GM18498 (cell line): ENCODE data around the gene WNT9A.
"Not testable (repeated sequence)": the region's sequence is repeated elsewhere in the genome, so short reads cannot be mapped to it uniquely, and the experiment has no call there.

ENCODE experiments used
- ATAC-seq: cut with Tn5 transposase; IDR thresholded peaks from one replicate; pipeline ENCODE4 v1.9.1; 2021; ENCODE audit warnings: mild to moderate bottlenecking, moderate library complexity; ENCODE audit not compliant: unreplicated experiment

WNT9A gene

DNA sequence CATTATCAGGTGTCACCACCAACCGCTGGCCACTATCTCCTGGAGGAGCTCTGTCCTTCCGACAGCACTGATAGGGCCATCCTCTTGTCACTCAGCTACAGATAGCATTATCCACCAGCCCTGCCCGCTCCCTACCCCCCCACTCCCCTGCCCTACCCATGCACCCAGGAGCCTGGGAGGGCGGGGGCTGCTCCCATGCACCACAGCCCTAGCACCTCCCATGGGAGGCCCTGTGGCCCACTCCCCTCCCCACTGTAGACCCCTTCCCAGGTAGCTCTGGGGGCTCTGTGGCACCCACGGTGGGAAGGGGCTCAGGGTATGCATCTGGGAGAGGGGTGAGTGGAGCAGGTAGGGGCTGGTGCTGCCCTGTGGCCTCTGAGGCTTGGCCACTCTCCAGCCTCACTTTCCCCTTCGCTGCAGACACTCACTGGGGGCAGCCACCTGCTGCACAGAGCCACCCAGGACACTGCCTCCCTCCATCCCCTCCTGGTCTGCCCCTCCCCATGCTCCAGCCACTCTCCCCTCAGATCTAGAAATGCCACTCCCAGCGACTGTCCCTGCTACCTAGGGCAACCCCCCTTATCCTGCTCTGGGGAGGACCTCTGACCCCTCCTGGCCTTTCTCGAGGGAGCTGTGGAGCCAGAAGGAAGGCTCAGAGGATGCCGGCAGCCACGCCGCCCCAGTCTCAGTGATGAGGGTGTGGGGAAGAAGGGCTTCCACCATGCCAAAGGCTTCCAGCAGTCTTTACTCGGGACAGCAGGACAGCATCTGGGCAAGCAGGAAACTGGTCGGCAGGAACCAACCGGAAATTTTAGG lies 58.5 kb downstream of the WNT9A start:
- no peak for ATAC-seq

DNA sequence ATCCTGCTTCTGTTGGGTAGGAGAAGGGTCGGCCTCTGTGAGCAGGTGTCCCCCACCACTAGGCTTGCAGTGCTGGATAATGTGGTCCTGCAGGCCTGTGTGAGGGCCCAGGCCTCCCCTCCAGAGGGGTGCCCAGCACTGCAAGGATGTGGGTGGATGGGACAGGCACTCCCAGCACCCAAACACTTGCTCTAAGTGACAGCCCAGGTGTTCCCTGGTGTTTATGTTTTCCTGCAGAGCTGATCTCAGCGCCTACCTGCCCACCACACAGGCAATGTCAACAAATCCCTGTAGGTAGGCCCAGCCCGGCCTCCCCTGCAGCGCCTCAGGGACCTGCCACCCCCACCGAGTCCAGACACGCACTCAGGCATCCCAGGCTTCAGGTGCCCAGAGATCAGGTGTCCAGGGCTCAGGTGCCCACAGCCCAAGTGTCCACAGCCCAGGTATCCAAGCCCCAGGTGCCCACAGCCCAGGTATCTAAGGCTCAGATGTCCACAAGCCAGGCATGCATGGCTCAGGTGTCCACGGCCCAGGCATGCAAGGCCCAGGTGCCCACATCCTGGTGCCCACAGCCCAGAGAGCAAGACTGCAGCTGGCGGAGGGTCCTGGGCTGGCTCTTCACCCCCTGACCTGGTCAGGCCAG lies 59.2 kb downstream of the WNT9A start:
- ATAC-seq: no peak

DNA sequence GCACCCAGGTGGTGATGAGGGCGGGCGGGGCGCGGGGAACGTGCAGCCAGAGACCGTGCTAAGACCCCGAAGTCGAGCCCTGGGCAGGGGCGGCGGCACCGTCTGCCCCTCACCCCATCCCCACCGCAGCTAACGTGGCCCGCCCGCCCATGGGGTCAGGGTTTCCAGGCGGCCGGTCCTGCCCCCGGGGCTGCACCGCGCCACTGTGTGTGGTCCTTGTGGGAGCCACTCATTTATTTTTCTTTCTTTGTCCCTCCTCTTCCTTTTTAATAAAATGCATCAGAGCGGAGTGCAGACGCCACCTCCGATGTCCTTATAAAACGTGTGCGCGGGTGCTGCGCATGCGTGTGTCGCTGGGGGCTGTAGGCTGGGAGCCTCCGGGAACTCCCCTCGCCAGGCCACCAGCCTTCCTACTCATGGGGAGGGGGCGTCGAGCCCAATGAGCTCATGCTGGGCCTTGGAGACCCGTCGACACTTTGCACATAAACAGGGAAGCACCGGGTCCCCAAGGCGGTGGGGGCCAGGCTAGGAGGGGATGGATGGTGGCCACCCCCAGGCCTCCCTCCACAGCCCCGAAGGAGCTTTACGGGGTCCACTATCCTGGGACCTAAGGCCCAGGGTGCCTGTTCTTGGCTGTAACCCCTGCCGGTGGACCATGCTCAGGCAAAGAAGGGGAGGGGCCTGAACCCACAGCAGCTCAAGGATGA lies 59.9 kb downstream of the WNT9A start:
- no peak for ATAC-seq

DNA sequence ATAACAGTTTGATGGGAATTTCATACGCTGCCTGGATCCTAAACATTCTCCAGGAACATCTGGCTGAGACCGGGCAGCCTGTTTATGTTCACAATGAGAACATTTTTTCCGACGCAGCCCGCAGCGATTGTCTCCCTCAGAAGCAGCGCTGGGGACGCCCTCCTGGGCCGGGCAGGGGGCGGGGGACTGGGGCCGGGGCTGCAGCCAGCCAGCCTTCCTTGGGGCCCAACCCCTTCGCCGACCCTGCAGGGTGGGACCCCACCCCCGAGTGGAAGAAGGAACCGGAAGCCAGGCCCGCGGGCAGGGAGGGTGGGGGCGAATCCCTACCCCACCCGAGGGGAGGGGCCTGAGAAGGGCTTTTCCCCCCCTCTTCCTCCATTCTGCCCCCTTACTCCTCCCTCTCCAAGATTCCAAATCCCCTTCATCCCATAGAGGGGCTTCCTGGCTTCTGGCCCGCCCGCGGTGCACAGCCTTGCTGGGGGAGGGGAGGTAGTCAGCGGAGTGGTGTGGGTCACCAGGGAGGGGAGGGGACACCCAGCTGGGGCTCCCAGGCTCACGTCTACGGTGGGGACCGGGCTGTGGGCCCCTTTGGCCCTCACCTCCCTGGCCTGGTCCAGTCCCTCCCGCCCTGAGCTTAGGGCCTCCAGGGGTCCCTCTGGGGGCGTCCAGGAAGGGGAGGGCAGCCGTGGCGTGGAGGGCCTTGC lies 60.6 kb downstream of the WNT9A start:
- ATAC-seq: no peak

DNA sequence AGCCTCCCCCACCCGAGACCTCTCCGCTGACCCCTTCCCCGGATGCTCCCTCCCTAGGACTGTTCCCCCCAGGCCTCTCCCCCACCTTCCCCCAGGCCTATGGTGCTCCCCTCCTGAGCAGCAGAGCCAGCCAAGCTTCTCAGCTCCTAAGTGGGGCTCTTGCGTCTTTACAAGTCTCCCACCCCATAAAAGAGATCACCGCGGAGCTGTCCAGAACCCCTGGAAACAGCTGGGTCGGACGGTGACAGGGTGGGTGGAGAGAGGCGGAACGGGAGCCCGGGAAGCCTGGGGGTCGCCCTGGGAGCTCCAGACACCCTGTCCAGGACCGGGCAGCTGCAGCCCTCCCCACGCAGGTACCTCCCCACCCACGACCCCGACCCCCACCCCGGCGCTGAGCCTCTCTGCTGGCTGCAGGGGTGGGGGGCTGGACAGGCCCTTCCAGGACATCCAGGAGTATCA lies 61.2 kb downstream of the WNT9A start:
- ATAC-seq: no peak

DNA sequence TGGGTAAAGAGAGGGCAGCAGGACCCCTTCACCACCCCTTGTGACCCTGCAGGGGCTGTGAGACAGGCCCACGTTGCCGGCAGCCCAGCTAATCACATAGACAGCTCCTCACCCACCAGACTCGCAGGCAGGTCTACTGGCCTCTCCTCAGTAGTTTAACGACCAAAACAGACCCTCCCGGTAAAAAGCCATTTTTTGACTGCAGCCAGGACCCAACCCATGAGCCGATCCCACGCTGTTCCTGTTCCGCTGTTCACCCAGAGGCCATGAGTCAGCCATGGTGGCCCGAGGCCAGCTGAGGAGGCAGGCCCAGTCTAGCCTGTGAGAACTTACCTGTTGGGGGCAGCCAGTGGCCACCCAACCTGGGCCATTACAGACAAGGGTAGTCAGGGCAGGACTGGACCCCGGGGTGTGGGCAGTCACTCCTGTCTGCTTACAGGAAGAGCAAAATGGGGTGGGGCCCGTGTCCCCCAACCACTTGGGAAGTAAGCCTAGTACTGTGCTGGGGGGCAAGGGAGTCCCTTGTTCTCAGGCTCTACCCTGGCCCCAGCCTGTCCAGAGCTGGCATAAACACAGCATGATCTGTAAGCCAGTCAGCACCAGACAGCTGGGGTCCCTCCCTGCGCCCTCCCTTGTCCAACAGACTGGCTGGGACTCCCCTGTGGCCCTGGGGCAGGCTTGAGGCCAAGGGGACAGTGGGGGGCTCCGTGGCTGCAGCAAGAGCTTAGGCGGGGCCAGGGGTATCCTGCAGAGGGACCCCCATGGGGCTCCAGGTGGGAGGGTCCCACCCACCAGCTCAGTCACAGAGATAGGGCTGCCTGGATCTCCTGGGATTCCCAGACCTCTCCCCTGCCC lies 61.9 kb downstream of the WNT9A start:
- no peak for ATAC-seq

DNA sequence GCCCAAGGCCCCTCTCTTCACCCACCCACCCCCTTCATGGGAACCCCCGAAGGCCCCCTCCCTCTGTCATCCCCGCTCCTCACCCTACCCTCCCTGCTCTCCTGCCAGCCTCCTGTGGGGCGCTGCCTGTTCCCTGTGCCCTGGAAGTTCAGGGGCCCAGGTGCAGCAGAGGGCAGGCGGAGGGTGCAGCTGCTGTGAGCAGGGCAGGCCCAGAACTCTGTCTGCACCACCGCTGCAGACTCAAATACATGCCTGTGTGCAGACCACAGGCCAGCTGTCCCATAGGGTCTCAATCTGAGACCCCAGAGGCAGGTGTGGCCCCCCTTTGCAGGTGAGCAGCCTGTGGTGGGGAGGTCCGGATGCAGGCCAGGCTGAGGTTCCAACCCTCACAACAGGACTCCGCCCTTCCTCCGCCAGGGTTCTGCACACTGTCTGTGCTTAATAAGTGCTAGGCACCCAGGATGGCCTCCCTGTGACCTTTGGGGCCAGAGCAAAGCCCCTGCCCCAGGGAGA lies 62.5 kb downstream of the WNT9A start:
- no peak for ATAC-seq

DNA sequence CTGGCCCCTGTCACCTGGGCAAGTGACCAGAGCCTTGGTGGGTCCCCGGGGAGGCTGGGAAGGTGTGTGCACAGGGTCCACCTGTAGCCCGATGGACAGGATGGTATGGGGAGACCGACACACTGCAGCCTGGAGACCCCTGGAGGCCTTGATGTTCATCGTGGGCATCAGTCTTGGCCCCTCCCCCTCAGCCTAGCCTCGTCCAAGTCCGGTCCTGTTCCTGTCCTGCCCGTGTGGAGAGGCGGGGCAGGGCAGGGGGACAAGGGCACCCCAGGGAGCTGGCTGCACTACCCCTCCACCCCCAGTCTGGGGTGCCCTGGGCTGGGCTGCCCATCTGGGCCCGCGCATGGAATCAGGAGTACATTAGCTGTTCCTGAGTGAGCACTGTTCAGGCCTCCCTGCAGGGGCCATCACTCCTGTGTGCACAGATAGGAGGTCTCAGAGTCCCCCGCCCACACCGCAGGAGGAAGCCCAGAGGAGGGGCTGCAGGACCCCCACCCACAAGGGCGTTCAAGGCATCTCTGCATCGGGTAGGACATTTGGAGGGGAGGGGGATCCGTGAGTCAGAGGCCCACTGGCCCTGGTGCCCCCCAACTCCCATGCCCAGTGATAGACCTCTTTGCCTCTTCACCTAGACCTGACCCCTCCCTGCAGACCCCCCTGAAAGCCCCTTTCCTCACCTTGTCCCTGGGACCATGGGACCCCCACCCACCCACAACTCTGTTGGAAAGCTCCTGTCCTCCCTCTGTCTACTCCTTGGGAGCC lies 63.2 kb downstream of the WNT9A start:
- no peak for ATAC-seq

DNA sequence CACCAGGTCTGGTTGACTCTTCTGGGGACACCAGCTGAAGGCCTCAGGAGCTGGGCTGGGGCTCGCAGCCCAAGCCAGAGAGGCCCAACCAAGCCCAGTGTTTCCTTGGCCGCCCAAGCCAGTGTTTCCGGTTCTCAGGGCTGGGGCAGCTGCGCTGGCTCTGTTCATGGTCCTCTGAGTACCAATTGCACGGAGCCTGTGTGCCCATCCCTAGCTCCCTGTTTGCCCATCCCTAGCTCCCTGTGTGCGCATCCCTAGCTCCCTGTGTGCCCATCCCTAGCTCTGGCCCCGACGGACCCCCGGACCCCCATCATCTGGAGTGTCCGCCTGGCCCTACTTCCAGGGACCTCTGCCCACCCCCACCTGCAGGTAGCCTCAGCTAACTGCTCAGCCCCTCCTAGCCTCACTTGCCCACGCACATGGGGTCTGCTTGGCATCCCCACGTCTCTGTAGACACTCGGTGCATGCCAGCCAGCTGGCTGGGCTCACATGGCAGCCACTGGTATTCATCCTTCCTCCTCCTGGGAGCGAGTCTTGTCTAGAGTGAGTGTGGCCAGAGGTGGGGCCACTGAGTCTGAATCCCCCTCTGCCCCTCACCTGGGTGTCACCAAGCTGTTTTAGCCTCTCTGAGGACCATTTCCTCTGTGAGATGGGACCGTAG lies 64.0 kb downstream of the WNT9A start:
- no peak for ATAC-seq

DNA sequence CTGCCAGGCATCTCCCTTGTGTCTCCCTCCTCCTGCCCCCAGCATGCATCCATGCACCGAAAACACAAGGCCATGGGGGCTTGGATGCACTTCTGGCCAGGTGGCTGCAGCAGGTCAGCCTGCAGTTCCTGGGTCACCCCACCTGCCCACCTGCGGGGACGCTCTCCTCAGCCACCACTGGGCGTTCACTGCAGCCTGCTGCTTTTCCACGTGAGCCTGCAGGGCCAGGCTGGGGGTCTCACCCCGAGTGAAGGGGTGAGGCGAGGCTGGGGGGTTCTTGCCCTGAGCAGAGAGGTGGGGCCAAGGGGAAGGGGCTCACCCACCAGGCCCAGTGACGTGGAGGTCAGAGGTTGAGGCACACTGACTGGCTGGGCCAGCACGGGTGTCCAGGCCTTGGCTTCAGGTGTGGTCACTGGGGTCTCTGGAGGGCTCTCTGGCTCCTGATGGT lies 64.6 kb downstream of the WNT9A start:
- no peak for ATAC-seq

DNA sequence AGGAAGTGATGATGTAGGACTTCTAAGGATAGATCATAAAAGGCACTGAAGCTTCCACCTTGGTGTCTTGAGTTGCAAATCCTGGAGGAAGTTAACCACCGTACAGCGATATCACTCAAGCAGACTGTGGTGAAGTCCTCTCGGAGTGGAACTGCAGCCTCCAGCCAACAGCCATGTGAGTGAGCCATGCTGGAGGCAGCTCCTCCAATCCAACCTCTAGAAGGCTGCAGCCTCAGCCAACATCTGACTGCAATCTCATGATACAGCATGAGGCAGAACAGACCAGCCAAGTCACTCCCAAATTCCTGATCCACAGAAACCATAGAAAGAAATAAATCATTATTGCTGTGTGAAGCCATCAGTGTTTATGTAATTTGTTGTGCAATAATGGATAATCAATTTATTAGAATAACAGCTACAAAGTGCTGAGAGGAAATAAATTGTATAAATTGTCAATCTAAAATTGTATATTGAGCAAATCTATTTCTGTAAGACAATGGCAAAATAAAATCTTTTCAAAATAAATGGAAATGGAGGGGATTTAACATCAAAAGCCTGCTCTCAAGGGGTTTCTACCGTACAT lies 67.3 kb downstream of the WNT9A start:
- no peak for ATAC-seq

DNA sequence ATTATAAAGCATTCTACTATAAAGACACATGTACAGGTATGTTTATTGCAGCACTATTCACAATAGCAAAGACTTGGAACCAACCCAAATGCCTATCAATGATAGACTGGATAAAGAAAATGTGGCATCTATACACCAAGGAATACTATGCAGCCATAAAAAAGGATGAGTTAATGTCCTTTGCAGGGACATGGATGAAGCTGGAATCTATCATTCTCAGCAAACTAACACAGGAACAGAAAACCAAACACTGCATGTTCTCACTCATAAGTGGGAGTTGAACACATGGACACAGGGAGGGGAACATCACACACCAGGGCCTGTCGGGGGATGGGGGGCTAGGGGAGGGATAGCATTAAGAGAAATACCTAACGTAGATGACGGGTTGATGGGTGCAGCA lies 69.9 kb downstream of the WNT9A start:
- ATAC-seq: not testable (repeated sequence)

DNA sequence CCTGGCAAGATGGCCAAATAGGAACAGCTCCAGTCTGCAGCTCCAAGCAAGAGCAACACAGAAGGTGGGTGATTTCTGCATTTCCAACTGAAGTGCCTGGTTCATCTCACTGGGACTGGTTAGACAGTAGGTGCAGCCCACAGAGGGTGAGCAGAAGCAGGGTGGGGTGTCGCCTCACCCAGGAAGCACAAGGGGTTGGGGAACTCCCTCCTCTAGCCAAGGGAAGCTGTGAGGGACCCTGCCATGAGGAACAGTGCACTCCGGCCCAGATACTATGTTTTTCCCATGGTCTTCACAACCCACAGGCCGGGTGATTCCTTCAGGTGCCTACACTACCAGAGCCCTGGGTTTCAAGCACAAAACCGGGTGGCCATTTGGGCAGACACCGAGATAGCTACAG lies 75.8 kb downstream of the WNT9A start:
- ATAC-seq: not testable (repeated sequence)

DNA sequence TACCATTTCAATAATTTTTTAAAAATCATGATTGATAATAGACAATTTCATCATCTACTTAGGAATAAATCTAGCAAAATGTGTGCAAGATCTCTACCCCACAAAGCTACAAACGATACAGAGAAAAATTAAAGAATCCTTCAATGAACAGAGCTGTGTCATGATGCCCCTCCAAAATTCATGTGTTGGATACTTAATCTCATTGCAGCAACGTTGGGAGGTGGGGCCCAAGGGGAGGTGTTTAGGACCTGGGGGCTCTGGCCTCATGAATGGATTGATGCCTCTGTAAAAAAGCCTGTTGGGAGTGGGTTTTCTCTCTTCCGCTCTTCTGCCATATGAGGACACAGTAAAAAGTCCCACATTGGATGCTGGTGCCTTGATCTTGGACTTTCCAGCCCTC lies 77.4 kb downstream of the WNT9A start:
- no peak for ATAC-seq

DNA sequence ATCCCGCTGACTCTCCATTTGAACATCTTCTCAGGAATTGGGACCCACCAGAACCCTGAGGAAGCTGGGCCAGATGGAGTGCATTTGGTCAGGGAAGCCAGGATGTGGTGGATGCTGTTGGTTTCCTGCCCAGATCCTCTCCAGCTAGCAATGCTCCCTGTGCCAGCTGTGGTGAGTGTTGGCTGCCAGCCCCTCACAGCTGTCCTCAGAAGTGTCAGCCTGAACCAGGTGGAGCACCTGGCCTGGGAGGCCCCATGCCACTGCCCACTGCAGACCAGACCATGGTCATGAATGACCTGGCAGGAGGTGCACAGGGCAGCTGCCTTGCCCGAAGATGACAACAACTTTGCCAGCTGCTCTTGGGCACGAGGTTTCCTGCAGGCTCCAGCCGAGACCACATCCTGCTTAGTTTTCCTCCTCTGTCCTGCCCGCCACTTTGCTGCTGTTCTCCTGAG lies 77.9 kb downstream of the WNT9A start:
- ATAC-seq: no peak

DNA sequence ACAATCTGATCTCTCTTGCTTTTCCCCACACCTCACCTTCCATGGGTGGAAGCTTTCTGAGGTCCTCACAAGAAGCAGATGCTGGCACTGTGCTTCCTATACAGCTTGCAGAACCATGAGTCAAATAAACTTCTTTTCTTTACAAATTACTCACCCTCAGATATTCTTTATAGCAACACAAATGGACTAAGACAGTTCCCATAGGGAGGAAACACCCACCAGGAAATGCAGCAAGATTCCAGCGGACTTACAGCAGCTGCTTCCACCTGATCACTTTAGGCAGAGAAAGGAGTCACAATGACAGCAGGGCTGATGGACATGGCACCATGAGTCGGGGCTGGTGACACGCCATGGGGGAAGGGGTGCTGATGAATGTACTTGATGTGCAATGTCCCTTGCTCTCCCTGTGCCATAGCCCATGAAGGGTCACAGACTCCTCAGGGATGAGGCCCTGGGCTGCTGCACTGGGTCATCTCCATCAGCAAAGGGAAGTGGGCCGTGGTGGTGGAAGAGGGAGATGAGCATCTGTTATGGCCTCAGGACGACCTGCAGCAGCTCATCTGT lies 78.4 kb downstream of the WNT9A start:
- ATAC-seq: no peak
